ENCODE measurements around the gene REXO2.

REXO2 gene

DNA sequence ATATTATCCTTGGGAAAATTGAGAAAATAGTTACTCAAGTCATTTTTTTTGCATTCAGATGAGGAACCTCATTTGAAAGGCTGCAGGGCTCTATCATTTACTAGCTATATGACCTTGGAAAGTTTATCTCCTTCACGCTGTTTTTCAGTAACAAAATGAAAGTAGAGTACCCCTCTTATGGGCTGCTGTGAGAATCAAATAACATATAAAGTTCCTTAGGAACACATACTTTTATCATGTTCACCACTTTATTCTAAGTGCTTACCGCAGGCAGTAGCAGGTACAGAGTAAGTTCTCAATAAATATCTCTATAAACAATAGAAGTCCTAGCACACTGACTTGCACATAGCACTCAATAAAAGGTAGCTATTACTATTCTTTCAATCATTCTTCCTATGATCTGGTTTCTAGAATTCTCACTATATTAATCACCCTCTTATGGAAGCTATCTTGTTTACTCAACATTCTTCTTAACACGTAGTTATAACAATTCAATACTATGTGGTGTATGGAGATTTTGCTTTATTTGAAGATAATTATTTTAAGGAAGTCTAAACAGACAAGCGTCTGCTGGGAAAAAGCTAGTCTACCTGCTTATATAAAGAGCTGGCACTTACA lies 40.9 kb upstream of the REXO2 start:
- Histone ChIP-seq H3K27me3 (no peaks in the 10 kb centered on the region), H3K36me3 (no peaks in the 10 kb centered on the region), H3K4me1 (peaks cover 0 to 32% (median 12%) of the 10 kb centered on the region in 4 donors), H3K27ac (peak overlapping the region in 1 of 2 donors; percentile 98), H3K9me3 (no peaks in the 10 kb centered on the region), H3K4me3 (no peak overlapping the region)
- TF ChIP-seq, protein P1, sequence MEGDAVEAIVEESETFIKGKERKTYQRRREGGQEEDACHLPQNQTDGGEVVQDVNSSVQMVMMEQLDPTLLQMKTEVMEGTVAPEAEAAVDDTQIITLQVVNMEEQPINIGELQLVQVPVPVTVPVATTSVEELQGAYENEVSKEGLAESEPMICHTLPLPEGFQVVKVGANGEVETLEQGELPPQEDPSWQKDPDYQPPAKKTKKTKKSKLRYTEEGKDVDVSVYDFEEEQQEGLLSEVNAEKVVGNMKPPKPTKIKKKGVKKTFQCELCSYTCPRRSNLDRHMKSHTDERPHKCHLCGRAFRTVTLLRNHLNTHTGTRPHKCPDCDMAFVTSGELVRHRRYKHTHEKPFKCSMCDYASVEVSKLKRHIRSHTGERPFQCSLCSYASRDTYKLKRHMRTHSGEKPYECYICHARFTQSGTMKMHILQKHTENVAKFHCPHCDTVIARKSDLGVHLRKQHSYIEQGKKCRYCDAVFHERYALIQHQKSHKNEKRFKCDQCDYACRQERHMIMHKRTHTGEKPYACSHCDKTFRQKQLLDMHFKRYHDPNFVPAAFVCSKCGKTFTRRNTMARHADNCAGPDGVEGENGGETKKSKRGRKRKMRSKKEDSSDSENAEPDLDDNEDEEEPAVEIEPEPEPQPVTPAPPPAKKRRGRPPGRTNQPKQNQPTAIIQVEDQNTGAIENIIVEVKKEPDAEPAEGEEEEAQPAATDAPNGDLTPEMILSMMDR (IDR thresholded peaks at IDR 0.05) = no peak
- intact Hi-C loops (cut with DNase I; ENCODE audit: low total_unique reads) = no loop called here
- DNase-seq = no peak

DNA sequence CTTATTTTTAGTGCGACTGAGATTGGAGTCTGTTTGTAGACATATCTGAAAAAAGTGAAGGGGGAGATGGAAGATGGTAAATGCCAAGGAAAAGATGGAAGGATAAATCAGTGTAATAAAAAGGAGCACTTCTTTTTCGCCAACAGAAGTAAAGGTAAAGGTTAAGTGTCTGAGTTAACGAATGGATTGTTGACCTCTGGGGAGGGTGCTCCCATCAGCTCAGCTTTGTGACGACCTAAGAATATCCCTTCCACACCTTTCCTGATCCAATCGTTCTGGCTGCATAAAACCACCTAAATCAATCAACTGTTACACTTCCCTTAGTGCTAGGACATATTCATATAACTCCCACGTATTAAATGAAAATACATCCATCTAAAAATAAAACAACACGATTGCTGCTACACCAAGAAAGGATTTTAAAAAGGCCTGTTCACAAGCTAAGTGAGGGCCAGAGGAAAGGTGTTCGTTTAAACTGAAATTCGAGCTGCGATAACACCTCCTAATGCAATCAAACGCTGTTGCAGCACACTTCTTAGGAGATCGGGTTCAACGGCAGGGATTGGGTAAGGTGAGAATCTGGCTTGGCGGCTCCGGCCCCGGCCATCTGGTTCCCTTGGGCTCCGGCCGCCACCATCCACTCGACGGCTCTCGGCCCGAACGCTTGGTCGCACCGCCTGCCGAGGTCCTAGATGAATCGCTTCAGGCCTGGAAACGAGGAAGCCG lies 39.6 kb upstream of the REXO2 start:
- no peaks in the 10 kb centered on the region for H3K36me3 ChIP-seq
- peak overlapping the region; percentile 83 to 91 for H3K4me3 ChIP-seq
- H3K27me3 ChIP-seq = no peaks in the 10 kb centered on the region
- TF ChIP-seq, protein P1 (IDR thresholded peaks at IDR 0.05) = no peak
- no peaks in the 10 kb centered on the region for H3K9me3 ChIP-seq
- intact Hi-C loops (cut with DNase I; ENCODE audit: low total_unique reads) = loop anchor here (5.0 kb wide), 1 partner anchor 38 kb away; the partner anchor contains the start of gene REXO2
- DNase-seq = peak in 1 of 2 donors; percentile 63
- peak overlapping the region; percentile 98 to 99 for H3K27ac ChIP-seq
- H3K4me1 ChIP-seq = peaks cover 0 to 44% (median 16%) of the 10 kb centered on the region in 4 donors

DNA sequence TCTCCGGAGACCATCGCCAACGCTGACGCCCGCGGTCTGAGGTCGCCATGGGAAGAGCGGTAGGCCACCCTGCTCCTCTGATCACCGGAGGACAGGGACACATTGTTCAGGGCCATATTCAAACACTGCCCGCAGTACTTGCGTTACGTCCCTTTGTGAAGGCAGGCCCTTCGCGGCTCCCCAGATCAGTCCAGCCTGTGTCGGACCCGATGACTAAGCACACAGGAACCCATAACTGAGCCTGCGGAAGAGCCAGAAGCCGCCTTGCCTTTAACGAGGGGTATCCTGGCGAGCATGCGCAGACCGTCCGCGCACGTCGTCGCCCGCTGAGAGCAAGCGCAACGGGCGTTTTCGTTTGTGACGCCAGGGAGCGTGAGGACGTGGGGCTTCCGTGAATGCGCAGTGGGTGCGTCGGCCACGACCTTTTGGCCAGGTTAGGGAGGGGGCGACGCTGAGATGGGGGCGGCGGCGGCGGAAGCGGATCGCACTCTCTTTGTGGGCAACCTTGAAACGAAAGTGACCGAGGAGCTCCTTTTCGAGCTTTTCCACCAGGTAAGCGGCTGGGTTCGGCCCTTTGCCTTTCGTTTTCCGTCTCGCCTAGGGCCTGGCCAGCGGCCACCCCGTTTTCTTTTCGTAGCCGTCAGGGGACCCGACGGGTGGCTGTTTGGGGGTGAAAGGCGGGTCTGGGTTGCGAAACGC lies 38.9 kb upstream of the REXO2 start, which contains the start of the genes C11orf71 and RBM7:
Gene C11orf71, minus strand, starts transcription at position 296 of the 699 bp plus-strand sequence. Its CDS starts 180 bp downstream, at position 116.
Gene RBM7, plus strand, starts transcription at position 451 of the 699 bp plus-strand sequence. Its CDS starts 6 bp downstream, at position 457.
- intact Hi-C loops (cut with DNase I; ENCODE audit: low total_unique reads) = loop anchor here (5.0 kb wide), 1 partner anchor 37 kb away; the partner anchor contains the start of gene REXO2

DNA sequence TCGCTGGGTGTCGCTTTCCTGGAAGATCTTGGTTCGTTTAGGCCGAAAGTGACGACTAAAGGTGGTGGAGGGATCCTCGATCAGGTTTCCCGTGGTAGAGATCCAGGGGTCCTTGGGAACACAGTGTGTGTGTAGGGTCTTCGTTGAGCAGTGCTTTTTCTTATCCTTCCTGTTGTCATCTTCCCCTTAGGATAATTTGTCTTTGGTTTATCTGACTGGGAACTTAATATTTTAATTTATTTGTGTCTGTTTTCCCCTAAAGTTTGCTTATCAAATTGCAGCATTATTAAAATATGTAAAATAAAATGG lies 38.4 kb upstream of the REXO2 start:
- TF ChIP-seq, protein P1 (IDR thresholded peaks at IDR 0.05) = no peak
- H3K4me3 ChIP-seq = peak overlapping the region; percentile 83 to 91
- intact Hi-C loops (cut with DNase I; ENCODE audit: low total_unique reads) = loop anchor here (5.0 kb wide), 1 partner anchor 36 kb away; the partner anchor contains the start of gene REXO2
- no peaks in the 10 kb centered on the region for H3K9me3 ChIP-seq
- no peaks in the 10 kb centered on the region for H3K27me3 ChIP-seq
- H3K27ac ChIP-seq = peak overlapping the region; percentile 98 to 99
- DNase-seq = no peak
- peaks cover 2 to 7% (median 3%) of the 10 kb centered on the region in 3 donors for H3K36me3 ChIP-seq
- peaks cover 0 to 53% (median 16%) of the 10 kb centered on the region in 4 donors for H3K4me1 ChIP-seq

More for the DNA sequence above, 38.9 kb upstream of the REXO2 start, which contains the start of the genes C11orf71 and RBM7:
- Histone ChIP-seq H3K9me3 (no peaks in the 10 kb centered on the region), H3K4me1 (peaks cover 0 to 51% (median 16%) of the 10 kb centered on the region in 4 donors), H3K27ac (peak within 1 kb of the TSS; percentile 98 to 99), H3K4me3 (peak within 1 kb of the TSS; percentile 83 to 91), H3K27me3 (no peaks in the 10 kb centered on the region), H3K36me3 (peaks cover 0 to 2% (median 0%) of the 10 kb centered on the region in 3 donors)
- TF ChIP-seq, protein P1 (IDR thresholded peaks at IDR 0.05) = peak; percentile 4 to 10
- peak; percentile 97 to 99 for DNase-seq

DNA sequence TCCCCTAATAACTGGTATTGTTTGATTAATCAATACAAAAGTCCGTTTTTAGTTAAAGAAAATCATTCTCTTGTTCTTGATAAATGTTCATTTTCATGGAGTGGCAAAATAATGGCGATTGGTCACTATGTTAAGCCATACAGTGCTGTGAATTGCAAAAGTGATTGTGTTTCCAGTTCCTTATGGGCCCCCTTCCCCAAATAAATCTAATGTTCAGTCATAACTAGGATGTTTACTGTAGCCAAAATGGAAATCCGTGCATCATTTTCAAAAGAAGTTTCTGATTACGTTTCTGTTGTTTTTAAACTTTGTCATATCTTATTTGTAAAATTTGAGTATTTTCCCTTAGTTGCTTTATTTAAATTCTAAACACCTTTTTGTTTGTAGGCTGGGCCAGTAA lies 38.0 kb upstream of the REXO2 start:
- Histone ChIP-seq H3K4me3 (peak overlapping the region; percentile 83 to 91), H3K4me1 (peaks cover 0 to 53% (median 16%) of the 10 kb centered on the region in 4 donors), H3K27ac (peak overlapping the region; percentile 98 to 99), H3K36me3 (peaks cover 4 to 9% (median 7%) of the 10 kb centered on the region in 3 donors), H3K9me3 (no peaks in the 10 kb centered on the region), H3K27me3 (no peaks in the 10 kb centered on the region)
- no peak for DNase-seq
- intact Hi-C loops (cut with DNase I; ENCODE audit: low total_unique reads) = loop anchor here (5.0 kb wide), 1 partner anchor 36 kb away; the partner anchor contains the start of gene REXO2
- TF ChIP-seq, protein P1 (IDR thresholded peaks at IDR 0.05) = no peak

Data from tibial artery (tissue), 4 donors.